Activated CD8-positive, alpha-beta memory T cell treated with anti-CD3 and anti-CD28 coated beads, Interleukin-2, amount 50 U/mL, for 4 hours (primary cell): ENCODE results near the gene RAMP3.
"Not testable (repeated sequence)": the region's sequence is repeated elsewhere in the genome, so short reads cannot be mapped to it uniquely, and the experiment has no call there.

Experiments
- DNase-seq: peaks from one replicate; pipeline ENCODE4 v3.0.0-alpha.2; 2020

RAMP3 gene

GRCh38 chr7:45158471-45158870 is 880 bp downstream of the RAMP3 start:
- DNase-seq = no peak

DNA sequence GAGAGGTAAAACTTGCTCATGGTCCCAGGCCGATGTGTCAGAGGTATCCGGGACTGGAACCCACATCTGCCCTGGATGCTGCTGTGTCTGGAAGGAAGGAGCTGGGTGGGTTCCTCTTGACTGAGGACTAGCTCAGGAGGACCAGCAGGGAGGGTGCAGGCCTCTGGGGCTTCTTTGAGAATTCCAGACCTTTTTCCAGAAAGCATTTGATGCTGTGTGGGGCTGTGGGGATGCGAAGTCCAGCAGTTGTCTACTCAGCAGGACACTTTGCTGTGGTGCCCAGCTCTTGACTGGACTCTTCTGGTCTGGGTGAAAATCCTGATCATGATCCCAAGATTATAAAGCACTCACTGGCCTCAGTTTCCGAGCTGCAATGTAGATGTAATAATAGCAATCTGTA is 1.7 kb downstream of the RAMP3 start:
- DNase-seq = no peak

DNA sequence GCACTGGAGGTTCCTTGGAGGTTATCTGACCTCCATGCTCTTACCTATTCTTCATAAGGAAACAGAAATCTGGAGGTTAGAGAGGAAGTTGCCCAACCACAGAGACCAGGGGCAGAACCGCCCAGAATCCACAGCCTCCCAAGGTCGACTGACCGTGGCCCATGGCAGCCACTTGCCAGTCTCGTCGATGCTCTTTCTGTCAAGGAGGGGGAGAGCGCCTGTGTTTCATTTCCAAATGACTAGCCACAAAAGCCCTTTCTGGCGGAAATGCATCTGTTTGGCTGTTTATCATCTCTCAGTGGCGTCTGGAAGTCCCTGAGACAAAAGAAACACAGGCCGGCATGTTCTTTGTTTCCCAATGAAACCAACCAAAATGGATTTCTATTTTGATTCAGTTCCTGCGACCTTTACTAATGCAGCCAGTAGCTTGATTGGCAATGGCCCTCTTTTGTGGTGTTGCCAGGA is 2.9 kb downstream of the RAMP3 start:
- no peak for DNase-seq

DNA sequence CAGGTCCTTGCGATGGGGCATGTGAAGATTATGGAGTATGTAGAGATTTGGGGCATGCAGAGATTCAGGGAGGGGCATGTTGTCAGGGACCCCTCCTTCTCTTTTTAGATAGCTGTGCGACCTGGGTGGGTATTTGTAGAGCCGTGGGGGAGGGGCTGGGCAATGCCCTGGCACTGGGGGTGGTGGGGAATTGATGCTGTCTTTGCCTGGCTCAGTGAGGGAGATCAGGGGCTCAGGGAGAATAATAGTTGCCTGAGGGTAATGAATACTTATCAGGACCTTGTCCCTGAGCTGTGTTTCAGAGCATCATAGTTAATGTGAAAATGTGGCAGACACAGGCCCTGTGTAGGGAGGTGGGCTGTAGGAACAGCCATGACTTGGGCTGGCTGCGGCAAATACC is 3.5 kb downstream of the RAMP3 start:
- DNase-seq = no peak

GRCh38 chr7:45161842-45162241 is 4.3 kb downstream of the RAMP3 start:
- DNase-seq = no peak

- DNase-seq = no peak
These were observed 4.8 kb downstream of the RAMP3 start for GRCh38 chr7:45162311-45162845.

DNA sequence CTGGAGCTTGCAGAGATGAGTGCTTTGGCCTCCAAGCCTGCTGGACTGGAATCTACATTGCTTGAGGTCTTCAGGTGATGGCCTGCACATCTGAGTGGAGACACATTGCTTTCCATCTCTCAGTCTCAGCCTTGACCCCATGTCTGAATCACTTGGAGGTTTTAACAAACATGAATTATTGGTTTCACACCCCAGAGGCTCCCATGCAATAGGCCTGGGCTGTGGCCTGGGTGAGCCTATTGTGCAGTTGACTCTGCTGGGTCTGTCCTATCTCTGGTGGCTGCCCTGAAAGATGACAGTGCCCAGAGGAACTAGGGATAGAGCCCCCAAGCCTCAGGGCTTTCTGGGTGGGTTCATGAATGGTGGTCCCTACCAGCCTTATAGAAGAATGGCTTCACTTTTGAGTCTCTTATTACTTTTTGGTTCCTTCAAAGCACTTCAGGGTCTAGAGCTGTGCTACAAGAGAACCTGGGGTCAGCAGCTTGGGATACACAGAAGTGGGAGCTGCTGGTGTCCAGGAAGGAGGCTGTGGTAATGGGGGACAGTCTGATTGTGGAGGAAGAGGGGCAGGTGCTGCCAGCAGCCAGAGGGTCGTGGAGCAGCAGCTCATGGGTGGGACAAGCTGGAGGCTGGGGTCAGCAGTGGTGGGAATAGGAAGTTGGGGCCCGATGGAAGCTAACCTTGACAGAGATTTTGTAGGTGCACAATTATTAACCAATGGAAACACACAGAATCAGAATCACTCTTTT is 5.5 kb downstream of the RAMP3 start:
- DNase-seq = no peak

- no peak for DNase-seq
These were observed 6.1 kb downstream of the RAMP3 start for GRCh38 chr7:45163692-45164052.

DNA sequence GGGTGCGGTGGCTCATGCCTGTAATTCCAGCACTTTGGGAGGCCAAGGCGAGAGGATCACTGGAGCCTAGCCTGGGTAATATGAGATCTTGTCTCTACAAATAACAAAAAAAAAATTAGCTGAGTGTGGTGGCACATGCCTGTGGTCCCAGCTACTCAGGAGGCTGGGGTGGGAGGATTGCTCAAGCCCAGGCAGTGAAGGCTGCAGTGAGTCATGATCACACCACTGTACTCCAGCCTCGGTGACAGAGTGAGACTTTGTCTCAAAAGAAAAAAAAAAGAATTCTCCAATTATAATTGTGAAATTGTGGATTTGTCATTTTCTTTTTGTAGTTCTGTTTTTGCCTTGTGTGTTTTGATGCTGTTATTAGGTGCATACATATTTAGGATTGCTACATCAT is 6.7 kb downstream of the RAMP3 start:
- DNase-seq = not testable (repeated sequence)

DNA sequence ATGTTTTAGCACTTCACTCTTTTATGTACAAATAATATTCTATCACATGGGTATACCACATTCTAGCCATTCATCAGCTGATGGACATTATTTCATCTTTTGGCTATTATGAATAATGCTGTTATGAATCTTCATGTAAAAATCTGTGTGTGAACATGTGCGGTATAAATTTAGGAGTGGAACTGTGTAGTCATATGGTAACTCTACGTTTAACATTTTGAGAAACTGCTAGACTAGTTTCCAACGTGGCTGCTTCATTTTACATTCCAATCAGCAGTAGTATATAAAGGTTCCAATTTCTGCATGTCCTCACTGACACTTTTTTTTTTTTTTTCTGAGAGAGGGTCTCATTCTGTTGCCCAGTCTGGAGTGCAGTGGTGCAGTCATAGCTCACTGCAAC is 8.3 kb downstream of the RAMP3 start:
- no peak for DNase-seq

GRCh38 chr7:45171946-45172345 is 14.4 kb downstream of the RAMP3 start:
- no peak for DNase-seq

DNA sequence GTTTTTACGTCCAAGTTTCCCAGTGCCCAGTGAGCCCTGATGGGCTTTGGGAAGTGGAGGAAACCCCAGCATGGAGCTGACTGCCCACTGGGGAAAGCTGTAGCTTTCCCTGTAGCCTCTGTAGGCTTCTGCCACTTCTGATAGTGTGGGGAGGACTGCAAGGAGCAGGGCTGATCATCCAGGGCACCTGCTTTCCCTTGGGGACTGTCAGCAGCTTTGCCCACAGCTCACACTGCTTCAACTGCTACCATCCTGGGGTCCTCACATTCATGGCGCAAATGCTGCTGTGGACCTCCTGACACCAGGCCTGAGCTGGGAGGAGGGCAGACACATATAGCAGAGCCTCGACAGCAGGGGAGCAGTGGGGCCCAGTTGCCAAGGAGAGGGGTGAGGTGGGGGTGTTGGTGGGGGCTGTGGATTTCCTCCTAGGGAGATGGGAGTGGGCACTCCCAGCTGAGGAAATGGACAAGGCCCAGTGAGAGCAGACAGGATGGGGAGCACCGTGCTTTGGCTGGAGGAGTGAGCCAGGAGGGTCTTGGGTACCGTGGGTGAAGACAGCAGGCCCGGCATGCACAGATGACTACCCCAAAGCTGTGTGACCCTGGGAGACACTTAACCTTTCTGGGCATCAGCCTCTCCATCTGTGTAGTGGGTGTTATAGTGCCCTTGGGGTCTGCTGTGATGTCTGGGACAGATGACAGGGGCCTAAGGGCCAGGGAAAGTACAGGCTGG is 16.2 kb downstream of the RAMP3 start:
- DNase-seq = no peak

GRCh38 chr7:45174328-45174610 is 16.7 kb downstream of the RAMP3 start:
- DNase-seq = no peak

DNA sequence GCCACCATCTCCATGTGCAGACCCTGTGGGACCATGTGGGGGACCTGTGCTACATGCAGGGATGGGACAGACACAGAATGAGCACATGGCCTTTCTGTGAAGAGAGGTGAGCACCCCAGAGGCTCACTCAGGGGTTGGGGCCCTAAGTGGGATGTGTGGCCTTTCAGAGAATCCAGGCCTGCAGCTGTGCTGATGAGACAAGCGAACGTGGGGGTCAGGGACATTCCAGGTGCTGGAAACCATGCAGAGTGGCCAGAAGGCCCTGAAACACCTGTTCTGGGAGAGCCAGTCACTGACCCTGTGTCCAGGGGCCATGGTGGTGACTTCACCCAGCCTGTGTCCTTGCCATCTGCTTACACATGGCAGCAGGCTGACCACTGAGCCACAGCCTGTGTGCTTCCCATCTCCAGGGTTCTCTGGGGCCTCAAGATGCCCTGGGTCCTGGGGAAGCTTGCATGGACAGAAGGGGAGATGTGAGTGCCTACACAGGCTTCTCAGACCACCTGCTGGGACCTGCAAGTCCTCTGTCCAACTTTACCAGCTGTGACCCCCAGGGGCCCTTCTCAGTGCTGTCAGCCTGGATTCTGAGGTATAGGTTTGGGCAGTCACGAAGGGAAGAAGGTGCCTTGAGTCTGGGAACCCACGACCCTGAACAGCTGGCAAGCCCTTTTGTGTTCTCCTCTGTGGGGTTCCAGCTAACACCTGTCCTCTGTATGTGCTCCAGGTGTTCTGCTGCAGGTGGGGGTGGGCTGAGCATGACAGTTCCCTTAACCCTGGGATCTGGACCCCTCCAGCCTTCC is 17.6 kb downstream of the RAMP3 start:
- no peak for DNase-seq

DNA sequence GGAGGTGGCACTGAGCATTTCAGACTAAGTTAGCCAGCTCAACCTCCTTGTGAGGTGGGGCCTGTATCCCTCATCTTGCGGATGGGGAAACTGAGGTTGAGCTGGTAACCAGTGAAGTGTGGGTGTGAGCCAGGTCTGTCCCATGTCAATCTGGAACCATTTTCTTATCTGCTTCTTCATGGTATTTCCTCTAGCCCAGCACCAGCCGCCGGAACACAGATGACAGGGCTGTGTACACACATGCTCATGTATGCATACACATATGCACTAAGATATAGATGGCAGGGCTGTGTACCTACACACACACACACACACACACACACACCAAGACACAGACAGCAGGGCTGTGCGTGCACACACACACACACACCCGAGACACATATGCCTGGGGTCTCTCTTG is 18.5 kb downstream of the RAMP3 start:
- DNase-seq = no peak

DNA sequence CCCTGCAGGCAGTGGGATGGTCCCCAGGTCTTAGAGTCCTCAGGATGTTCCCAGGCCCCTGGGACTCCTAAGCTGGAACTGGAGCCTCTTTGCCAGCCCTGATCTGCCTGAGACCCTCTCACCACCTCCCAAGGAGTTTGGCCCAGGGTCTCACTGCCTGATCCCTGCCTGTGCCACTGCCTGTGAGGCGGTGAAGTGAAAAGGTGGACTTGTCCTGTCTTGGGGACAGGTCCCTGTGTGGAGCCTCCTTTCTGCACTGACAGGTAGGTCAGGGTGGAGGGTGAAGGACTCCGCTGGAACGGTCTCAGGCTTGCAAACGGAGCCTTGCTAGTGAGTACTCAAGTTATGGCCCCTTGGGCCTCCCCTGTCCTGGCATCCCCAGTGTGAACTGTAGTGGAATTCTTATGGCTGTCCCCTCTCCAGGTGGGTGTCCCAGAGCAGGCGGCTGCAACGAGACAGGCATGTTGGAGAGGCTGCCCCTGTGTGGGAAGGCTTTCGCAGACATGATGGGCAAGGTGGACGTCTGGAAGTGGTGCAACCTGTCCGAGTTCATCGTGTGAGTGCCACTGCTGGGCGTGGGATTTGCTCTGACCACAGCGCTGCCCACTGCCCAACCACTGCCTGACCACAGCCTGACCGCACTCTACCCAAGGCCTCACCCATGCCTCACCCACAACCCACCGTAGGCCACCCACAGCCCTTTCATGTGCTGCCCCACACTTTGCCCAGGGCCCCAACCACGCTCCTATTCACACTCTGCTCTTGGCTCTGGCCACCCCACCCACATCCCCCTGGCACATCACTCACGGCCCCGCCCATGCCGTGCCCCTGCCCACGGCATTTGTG is 19.5 kb downstream of the RAMP3 start:
- no peak for DNase-seq

- no peak for DNase-seq
These were observed 20.2 kb downstream of the RAMP3 start for GRCh38 chr7:45177801-45178200.

DNA sequence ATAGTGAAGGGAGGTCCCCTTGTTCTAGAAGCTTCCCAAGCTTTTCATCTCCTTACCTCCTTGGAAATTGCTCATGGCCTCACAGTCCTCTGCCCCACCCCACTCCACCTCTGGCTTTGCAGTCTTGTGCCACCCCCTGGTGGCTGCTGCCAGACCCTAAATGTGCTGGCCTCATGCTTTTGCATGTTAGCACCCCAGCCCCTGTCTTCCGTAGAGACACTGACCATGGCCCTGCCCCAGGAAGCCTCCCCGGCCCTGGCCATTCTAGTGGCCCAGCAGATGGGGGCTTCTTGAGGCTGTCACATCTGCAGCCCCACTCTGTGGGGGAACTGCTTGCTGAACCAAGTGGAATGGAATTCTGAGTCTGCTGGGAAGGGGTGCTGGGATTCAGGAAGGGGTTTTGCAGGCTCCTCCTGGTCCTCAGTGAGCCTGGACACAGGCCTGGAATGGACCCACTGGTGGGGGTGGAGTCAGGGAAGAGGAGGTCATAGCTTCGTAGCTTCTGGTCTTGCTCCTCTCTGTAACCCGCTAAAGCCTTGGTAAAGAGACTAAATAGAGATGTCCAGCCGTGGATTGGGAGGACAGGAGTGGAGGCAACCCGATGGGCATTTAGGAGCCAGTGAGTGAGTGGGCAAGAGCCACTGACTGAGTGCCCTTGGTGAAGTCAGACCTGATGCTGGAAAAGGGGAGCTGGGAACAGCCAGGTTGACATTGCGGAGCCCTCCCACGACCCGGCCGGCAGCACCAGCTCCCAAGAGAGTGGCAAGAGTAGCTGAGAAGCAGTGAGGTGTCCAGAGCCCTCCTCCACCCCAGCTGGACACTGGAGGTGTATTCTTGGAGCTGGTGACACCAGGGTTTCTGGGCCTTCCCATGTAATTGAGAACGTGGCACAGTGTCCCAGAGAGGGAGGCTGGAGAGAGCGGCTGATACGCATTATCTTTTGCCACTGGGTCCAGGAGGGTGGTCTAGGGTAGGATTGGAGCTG is 20.9 kb downstream of the RAMP3 start:
- no peak for DNase-seq

- no peak for DNase-seq
These were observed 22.1 kb downstream of the RAMP3 start for GRCh38 chr7:45179666-45180065.

DNA sequence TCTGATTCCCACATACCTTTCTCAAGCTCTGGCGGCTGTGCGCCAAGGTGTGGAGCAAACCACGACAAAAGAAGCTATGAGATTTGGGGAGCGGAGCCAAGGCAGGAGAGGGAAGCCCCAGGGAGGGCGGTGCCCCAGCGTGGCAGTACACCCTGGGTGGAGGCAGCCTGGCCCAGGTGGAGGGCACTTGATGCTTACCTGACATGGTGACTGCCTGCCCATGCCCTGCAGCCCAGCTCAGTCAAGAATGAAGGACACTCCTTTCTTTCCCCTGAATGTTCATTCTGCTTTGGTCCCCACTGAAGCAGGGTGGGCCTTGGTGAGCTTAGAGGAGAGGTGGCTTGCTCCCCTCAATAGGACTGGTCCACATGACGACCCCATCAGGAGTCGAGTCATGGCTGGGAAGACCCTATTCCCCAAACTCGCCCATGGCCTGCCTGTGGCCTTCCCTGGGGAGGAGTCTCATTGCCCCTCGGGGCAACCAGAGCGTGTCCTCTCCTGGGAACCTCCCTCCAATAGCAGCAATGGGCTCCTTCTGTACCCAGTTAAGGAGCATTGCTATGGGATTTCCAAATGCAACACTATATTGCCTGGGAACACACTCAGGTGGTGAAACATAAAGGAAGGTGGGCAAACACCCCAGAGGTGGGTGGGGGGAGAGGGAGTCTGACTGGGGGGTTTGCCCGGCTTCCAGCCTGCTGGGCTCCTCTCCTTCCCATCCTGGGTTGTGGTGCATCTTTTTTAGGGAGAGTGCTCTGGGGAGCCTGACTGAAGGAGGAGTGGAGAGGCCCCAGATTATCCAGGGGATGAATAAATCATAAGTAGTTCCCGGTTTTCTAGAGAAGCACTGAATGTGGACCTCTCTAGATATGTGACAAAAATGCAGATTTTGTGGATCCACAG is 22.7 kb downstream of the RAMP3 start:
- DNase-seq = no peak
